K562 (cell line): ENCODE data around the gene DNAH10. TPM values are rescaled to one million over a fixed set of nuclear protein-coding genes. Genes with fewer than 3 reads are reported as not detected.

Experiments used
- ATAC-seq: fragments of 200-7000 bp; cut with Tn5 transposase; 3 replicates; pipeline ENCODE4 v1.9.1; 2020; ENCODE audit warnings: moderate library complexity
- BruUV-seq: library from RNA; stranded (reverse); fragments of 400-500 nt; replicated peaks from 2 replicates; lab custom pipeline; 2021; lab: Mats Ljungman, UMichigan
- CTCF ChIA-PET: fragments of 300-600 bp; formaldehyde crosslinking; extraction: SDS; loops from one replicate; lab custom pipeline; 2021; ENCODE audit warnings: low intra/inter-chr PET ratio; lab: Yijun Ruan, JAX
- POLR2A ChIA-PET: fragments of 300-600, 350-650 bp; sonication (Branson Sonifier 250); formaldehyde crosslinking; extraction: SDS; loops from one replicate; lab custom pipeline; 2021; ENCODE audit warnings: antibody characterized with exemption, inconsistent platforms; lab: Yijun Ruan, JAX
- DNase-seq, 4 experiments: peaks; one replicate each; pipeline versions ENCODE4 v3.0.0 to v3.0.0-alpha.2; 2011 to 2018; ENCODE audit warnings: low spot score in 3 of 4, mixed read lengths in 3 of 4; ENCODE audit errors: extremely low read depth in 1 of 4
- FAIRE-seq: peaks from 2 replicates; lab custom pipeline; 2011; peaks lifted over from hg19 to GRCh38; lab: Jason Lieb, UNC
- H2AFZ ChIP-seq: 2 replicates; pipeline ENCODE4 v1.6.0; 2011; ENCODE audit warnings: low read depth, low read length, control low read depth, inconsistent platforms
- H3K27ac ChIP-seq: fragments of 200-600 bp; 3 replicates; pipeline ENCODE4 v1.8.0; 2011; ENCODE audit warnings: low read depth, mild to moderate bottlenecking, control low read depth, inconsistent platforms, low read length, moderate library complexity, mixed read lengths; ENCODE audit errors: extremely low read depth
- H3K27me3 ChIP-seq, 2 experiments: fragments of 300-600 bp in 1 of 2; 2 replicates in 1 of 2; 3 replicates in 1 of 2; pipeline versions ENCODE4 v1.6.0 to v1.8.0; 2011; ENCODE audit warnings: inconsistent platforms in 2 of 2, low read length in 2 of 2, mild to moderate bottlenecking in 1 of 2, mixed read lengths in 1 of 2, moderate library complexity in 1 of 2; ENCODE audit not compliant: control insufficient read depth in 2 of 2, insufficient read depth in 2 of 2
- H3K36me3 ChIP-seq: fragments of 300-600 bp; 3 replicates; pipeline ENCODE4 v1.8.0; 2011; ENCODE audit warnings: mild to moderate bottlenecking, low read length, inconsistent platforms; ENCODE audit not compliant: control insufficient read depth, insufficient read depth
- H3K4me1 ChIP-seq, 2 experiments: fragments of 200-600 bp in 1 of 2; replicated peaks in 1 of 2; 2 replicates in 1 of 2; 3 replicates in 1 of 2; pipeline versions ENCODE4 v1.5.1 to v1.8.0; 2011; ENCODE audit warnings: inconsistent platforms in 2 of 2, low read length in 2 of 2, mild to moderate bottlenecking in 1 of 2, mixed read lengths in 1 of 2, moderate library complexity in 1 of 2; ENCODE audit not compliant: control insufficient read depth in 2 of 2, insufficient read depth in 2 of 2
- H3K4me2 ChIP-seq: 2 replicates; pipeline ENCODE4 v1.6.1; 2011; ENCODE audit warnings: low read length, control low read depth, inconsistent platforms, mixed read lengths; ENCODE audit not compliant: insufficient read depth
- H3K4me3 ChIP-seq: fragments of 200-600 bp; sonication (generic), shearing (Covaris generic); 2 replicates; pipeline ENCODE4 v1.5.1; 2016; ENCODE audit warnings: control low read depth, inconsistent platforms
- H3K79me2 ChIP-seq: fragments of 200-600 bp; 3 replicates; pipeline ENCODE4 v1.8.0; 2011; ENCODE audit warnings: low read length, inconsistent platforms; ENCODE audit not compliant: control insufficient read depth, insufficient read depth
- H3K9ac ChIP-seq, 2 experiments: 2 replicates each; pipeline versions ENCODE4 v1.6.0 to v1.6.1; 2011; ENCODE audit warnings: low read depth in 2 of 2, low read length in 2 of 2, control low read depth in 1 of 2, inconsistent platforms in 1 of 2, mild to moderate bottlenecking in 1 of 2, mixed read lengths in 1 of 2; ENCODE audit not compliant: insufficient read depth in 1 of 2
- H3K9me1 ChIP-seq: one replicate; pipeline ENCODE4 v1.6.0; 2011; ENCODE audit warnings: inconsistent platforms, mild to moderate bottlenecking, low read length, moderate library complexity; ENCODE audit not compliant: control insufficient read depth, insufficient read depth
- H3K9me3 ChIP-seq: replicated peaks from 2 replicates; pipeline ENCODE4 v1.5.1; 2011; ENCODE audit warnings: low read depth, low read length, inconsistent platforms; ENCODE audit not compliant: control insufficient read depth, insufficient read depth
- H4K20me1 ChIP-seq: replicated peaks from 2 replicates; pipeline ENCODE4 v1.6.1; 2011; ENCODE audit warnings: low read length, inconsistent platforms, mixed read lengths; ENCODE audit not compliant: control insufficient read depth, insufficient read depth
- MEF2D ChIP-seq: conservative IDR thresholded peaks from 2 replicates; pipeline ENCODE4 v1.6.1; 2016; ENCODE audit warnings: low read depth, missing genetic modification characterization, missing compliant biosample characterization
- NR0B1 ChIP-seq: fragments of 450-650 bp; IDR thresholded peaks from one replicate; pipeline ENCODE4 v1.6.1; 2018; ENCODE audit warnings: mild to moderate bottlenecking, moderate library complexity; ENCODE audit not compliant: partially characterized antibody
- STAG1 ChIP-seq: sonication (generic); formaldehyde crosslinking; IDR thresholded peaks from 2 replicates; pipeline ENCODE4 v1.5.0; 2020; ENCODE audit warnings: missing genetic modification reagents, borderline replicate concordance
- ZBTB7A ChIP-seq: IDR thresholded peaks from 2 replicates; pipeline ENCODE4 v1.6.1; 2011; ENCODE audit warnings: low read depth, mild to moderate bottlenecking, low read length, moderate library complexity, borderline replicate concordance; ENCODE audit not compliant: control insufficient read depth
- ZNF224 ChIP-seq: sonication (generic); formaldehyde crosslinking; IDR thresholded peaks from 2 replicates; pipeline ENCODE4 v1.8.0; 2022; ENCODE audit warnings: mild to moderate bottlenecking, missing genetic modification reagents
- WGBS: fragments of 100-300 bp; shearing (Covaris generic); methylation state at CpG from one replicate; pipeline ENCODE4 v1.1.6; 2016; ENCODE audit warnings: low coverage, mixed read lengths; ENCODE audit not compliant: insufficient coverage; ENCODE audit errors: missing lambda C conversion rate; 5-methylcytosine and 5-hydroxymethylcytosine counted together
- in situ Hi-C: fragments of 300-500 bp; cut with MboI; formaldehyde crosslinking; loops from 4 replicates; pipeline ENCODE4 v1.15.0; 2018; ENCODE audit warnings: inconsistent platforms, mixed read lengths
- intact Hi-C: fragments of 100-400 bp; cut with micrococcal nuclease; formaldehyde crosslinking; loops from 2 replicates; pipeline ENCODE4 v1.14.2; 2022
- polyA plus RNA-seq, 8 experiments: library from polyadenylated mRNA; depleted of rRNA in 4 of 8; stranded (reverse) in 5 of 8; unstranded in 3 of 8; fragments of >200 nt; fragmentation: Nextera tagmentation in 2 of 8; fragmentation: Illumina TruSeq in 1 of 8; extraction: Ambion mirVana in 2 of 8; extraction: Trizol in 1 of 8; gene quantifications; 2 replicates each; pipeline versions ENCODE4 v1.2.1 to v1.2.3, GENCODE V29; 2011 to 2014; ENCODE audit warnings: inconsistent platforms in 1 of 8, missing spikeins in 1 of 8
- total RNA-seq, 7 experiments: library from RNA; depleted of rRNA in 6 of 7; stranded (reverse); fragments of >200 nt in 6 of 7; fragmentation: Illumina TruSeq in 2 of 7; extraction: Trizol in 2 of 7; gene quantifications; 2 replicates each; pipeline versions ENCODE4 v1.2.1 to v1.2.3, GENCODE V29; 2011 to 2021; ENCODE audit warnings: low replicate concordance in 1 of 7

The DNAH10 gene
- total and polyA plus RNA-seq, 9 of the 15 experiments (the other 6 are each of a cell fraction or from before 2014, with no cell fraction given): 0.01 to 0.06 (median 0.04) TPM; not detected in 1

- TF ChIP-seq NR0B1: no peak
- no peak for TF ChIP-seq ZBTB7A
These were observed 188.6 kb downstream of the DNAH10 start (continued) for GRCh38 chr12:123950476-123951349.

- no peaks in the 10 kb centered on the region for H3K9me1 ChIP-seq
- BruUV-seq: no TSS peak
- WGBS: 38% methylated on average over 4 of the region's 4 CpGs
- H3K36me3 ChIP-seq: no peaks in the 10 kb centered on the region
- no peak overlapping the region for H3K9ac ChIP-seq
- H3K27ac ChIP-seq: no peak overlapping the region
- no peaks in the 10 kb centered on the region for H4K20me1 ChIP-seq
- TF ChIP-seq ZNF224 (CRISPR knock-in tag) (no peak), MEF2D (tag) (no peak), STAG1 (no peak)
- TF ChIP-seq, all 486 proteins: peak for 0
- peaks cover 8 to 9% of the 10 kb centered on the region in 2 experiments; a peak in 4 of 5 replicates for H3K4me1 ChIP-seq
- intact Hi-C loops: no loop called here
- H3K4me3 ChIP-seq: no peak overlapping the region
- H3K27me3 ChIP-seq: no peaks in the 10 kb centered on the region
- FAIRE-seq (no peak), DNase-seq (no peak), ATAC-seq (no peak)
- POLR2A ChIA-PET: interaction anchor here (1.0 to 1.3 kb wide), 3 partner anchors 8 to 14 kb away, joined by 3 to 5 read pairs (median 5); no protein-coding TSS in a partner anchor
- in situ Hi-C loops: no loop called here
- CTCF ChIA-PET: no interaction called here
- H3K9me3 ChIP-seq: no peaks in the 10 kb centered on the region
- no peaks in the 10 kb centered on the region for H3K79me2 ChIP-seq
- H3K4me2 ChIP-seq: no peak overlapping the region
- H2AFZ ChIP-seq: no peak overlapping the region
These were observed 189.4 kb downstream of the DNAH10 start for GRCh38 chr12:123951467-123951866.
